OCI-LY1 (cell line): Measurements from ENCODE around the gene VPS54.

Experiments
- CTCF ChIP-seq: fragments of 200-600 bp; sonication (generic), shearing (Covaris generic); IDR thresholded peaks from 2 replicates; pipeline ENCODE4 v1.5.1; 2017; ENCODE audit warnings: mild to moderate bottlenecking, antibody characterized with exemption, low read length, moderate library complexity, mixed read lengths
- EZH2 ChIP-seq: fragments of 200-600 bp; sonication (generic), shearing (Covaris generic); IDR thresholded peaks from 2 replicates; pipeline ENCODE4 v1.8.0; 2017; ENCODE audit warnings: borderline replicate concordance, mixed run types, mild to moderate bottlenecking, antibody characterized with exemption, low read length, moderate library complexity, mixed read lengths

DNA sequence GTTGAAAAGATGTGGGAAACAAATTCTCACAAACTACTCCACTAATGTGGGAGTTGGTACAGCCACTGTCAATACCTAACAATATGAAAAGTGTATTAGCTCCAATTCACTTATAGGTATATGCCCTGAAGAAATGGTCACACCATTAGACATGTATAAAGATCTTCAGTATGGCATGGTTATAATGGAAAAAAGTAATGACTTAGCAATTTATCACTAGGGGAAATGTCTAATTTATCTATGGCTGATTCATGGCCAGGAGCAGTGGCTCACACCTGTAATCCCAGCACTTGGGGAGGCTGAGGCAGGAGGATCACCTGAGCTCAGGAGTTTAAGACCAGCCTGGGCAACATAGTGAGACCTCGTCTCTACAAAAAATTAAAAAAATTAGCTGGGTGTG, 125.1 kb downstream of the VPS54 start:
- TF ChIP-seq CTCF (no peak), EZH2 (no peak)
